HEK293 (cell line): Measurements from ENCODE around the gene SLC44A5.

ENCODE experiments used
- CTCF ChIA-PET: fragments of 350-600 bp; formaldehyde crosslinking; extraction: SDS; loops from one replicate; lab custom pipeline; 2021; ENCODE audit warnings: antibody characterized with exemption; lab: Yijun Ruan, JAX
- POLR2A ChIA-PET: fragments of 300-600 bp; formaldehyde crosslinking; extraction: SDS; loops from one replicate; lab custom pipeline; 2020; ENCODE audit warnings: antibody characterized with exemption, inconsistent platforms; lab: Yijun Ruan, JAX
- H3K27ac ChIP-seq: fragments of 200-500 bp; sonication (Bioruptor generic); 2 replicates; pipeline ENCODE4 v1.5.1; 2014; ENCODE audit warnings: low read depth, low read length, control low read depth, inconsistent platforms; ENCODE audit errors: extremely low read depth
- H3K36me3 ChIP-seq, 2 experiments: fragments of 200-500 bp in 1 of 2; sonication (Bioruptor generic) in 1 of 2; 1 replicate in 1 of 2; 2 replicates in 1 of 2; pipeline ENCODE4 v1.5.1; 2014 to 2017; ENCODE audit warnings: inconsistent platforms in 2 of 2, low read length in 2 of 2; ENCODE audit not compliant: control insufficient read depth in 2 of 2, insufficient read depth in 1 of 2
- H3K4me1 ChIP-seq: fragments of 200-500 bp; sonication (Bioruptor generic); 2 replicates; pipeline ENCODE4 v1.5.1; 2014; ENCODE audit warnings: mild to moderate bottlenecking, low read length, inconsistent platforms; ENCODE audit not compliant: control insufficient read depth, insufficient read depth
- H3K4me3 ChIP-seq: 2 replicates; pipeline ENCODE4 v1.5.1; 2011; ENCODE audit warnings: low read depth, mild to moderate bottlenecking, control low read depth, low read length, moderate library complexity
- H3K9me3 ChIP-seq: fragments of 200-500 bp; sonication (Bioruptor generic); 2 replicates; pipeline ENCODE4 v1.5.1; 2014; ENCODE audit warnings: low read depth, low read length, inconsistent platforms; ENCODE audit not compliant: control insufficient read depth, insufficient read depth
- BCL11B ChIP-seq: fragments of 450-650 bp; formaldehyde crosslinking; IDR thresholded peaks from 2 replicates; pipeline ENCODE4 v1.5.1; 2016; ENCODE audit warnings: low read depth, missing biosample characterization, missing genetic modification characterization
- EGR2 ChIP-seq: fragments of 450-650 bp; formaldehyde crosslinking; IDR thresholded peaks from 2 replicates; pipeline ENCODE4 v1.5.1; 2016; ENCODE audit warnings: low read depth, missing biosample characterization, missing genetic modification characterization
- GFI1B ChIP-seq: fragments of 450-650 bp; formaldehyde crosslinking; IDR thresholded peaks from 2 replicates; pipeline ENCODE4 v1.5.1; 2016; ENCODE audit warnings: missing biosample characterization, missing genetic modification characterization
- GLI4 ChIP-seq: fragments of 450-650 bp; formaldehyde crosslinking; IDR thresholded peaks from 2 replicates; pipeline ENCODE4 v1.5.1; 2016; ENCODE audit warnings: missing biosample characterization, missing genetic modification characterization
- KLF1 ChIP-seq: fragments of 450-650 bp; formaldehyde crosslinking; IDR thresholded peaks from 2 replicates; pipeline ENCODE4 v1.5.1; 2016; ENCODE audit warnings: missing biosample characterization, missing genetic modification characterization
- OVOL3 ChIP-seq: fragments of 450-650 bp; formaldehyde crosslinking; IDR thresholded peaks from 2 replicates; pipeline ENCODE4 v1.5.1; 2016; ENCODE audit warnings: missing biosample characterization, missing genetic modification characterization
- PRDM1 ChIP-seq: fragments of 450-650 bp; formaldehyde crosslinking; IDR thresholded peaks from 2 replicates; pipeline ENCODE4; 2016; ENCODE audit warnings: missing biosample characterization, missing genetic modification characterization
- ZNF112 ChIP-seq: fragments of 450-650 bp; formaldehyde crosslinking; IDR thresholded peaks from 2 replicates; pipeline ENCODE4 v1.5.0; 2017; ENCODE audit warnings: missing biosample characterization, missing genetic modification characterization
- ZNF175 ChIP-seq: fragments of 450-650 bp; formaldehyde crosslinking; IDR thresholded peaks from 2 replicates; pipeline ENCODE4 v1.5.1; 2016; ENCODE audit warnings: missing biosample characterization, missing genetic modification characterization
- ZNF184 ChIP-seq: fragments of 450-650 bp; IDR thresholded peaks from 2 replicates; pipeline ENCODE4 v1.5.1; 2018; ENCODE audit warnings: missing biosample characterization, mild to moderate bottlenecking, missing genetic modification characterization
- ZNF2 ChIP-seq: fragments of 450-650 bp; formaldehyde crosslinking; IDR thresholded peaks from 2 replicates; pipeline ENCODE4 v1.5.1; 2016; ENCODE audit warnings: missing biosample characterization, missing genetic modification characterization
- ZNF335 ChIP-seq: fragments of 450-650 bp; formaldehyde crosslinking; conservative IDR thresholded peaks from 2 replicates; pipeline ENCODE4 v1.5.1; 2016; ENCODE audit warnings: missing biosample characterization, missing genetic modification characterization
- ZNF366 ChIP-seq: fragments of 450-650 bp; formaldehyde crosslinking; conservative IDR thresholded peaks from 2 replicates; pipeline ENCODE4 v1.5.1; 2016; ENCODE audit warnings: missing biosample characterization, missing genetic modification characterization
- ZNF529 ChIP-seq: fragments of 450-650 bp; formaldehyde crosslinking; IDR thresholded peaks from 2 replicates; pipeline ENCODE4 v1.5.1; 2017; ENCODE audit warnings: missing genetic modification characterization, missing biosample characterization; ENCODE audit not compliant: insufficient replicate concordance
- ZNF585B ChIP-seq: fragments of 450-650 bp; formaldehyde crosslinking; IDR thresholded peaks from 2 replicates; pipeline ENCODE4 v1.5.1; 2016; ENCODE audit warnings: missing biosample characterization, missing genetic modification characterization
- ZNF626 ChIP-seq: fragments of 450-650 bp; sonication (Bioruptor Pico); formaldehyde crosslinking; IDR thresholded peaks from 2 replicates; pipeline ENCODE4 v1.5.1; 2018; ENCODE audit warnings: missing biosample characterization, missing genetic modification characterization, inconsistent platforms
- ZNF629 ChIP-seq: fragments of 450-650 bp; formaldehyde crosslinking; IDR thresholded peaks from 2 replicates; pipeline ENCODE4 v1.5.1; 2017; ENCODE audit warnings: missing biosample characterization, missing genetic modification characterization
- ZNF747 ChIP-seq: fragments of 450-650 bp; formaldehyde crosslinking; IDR thresholded peaks from 2 replicates; pipeline ENCODE4 v1.5.1; 2016; ENCODE audit warnings: missing biosample characterization, missing genetic modification characterization
- ZNF785 ChIP-seq: fragments of 450-650 bp; formaldehyde crosslinking; IDR thresholded peaks from 2 replicates; pipeline ENCODE4 v1.5.1; 2016; ENCODE audit warnings: missing biosample characterization, missing genetic modification characterization
- ZNF791 ChIP-seq: fragments of 450-650 bp; formaldehyde crosslinking; IDR thresholded peaks from 2 replicates; pipeline ENCODE4 v1.5.1; 2016; ENCODE audit warnings: missing biosample characterization, missing genetic modification characterization
- ZNF792 ChIP-seq: fragments of 450-650 bp; formaldehyde crosslinking; IDR thresholded peaks from 2 replicates; pipeline ENCODE4 v1.5.1; 2016; ENCODE audit warnings: missing biosample characterization, missing genetic modification characterization
- ZNF830 ChIP-seq: fragments of 450-650 bp; IDR thresholded peaks from 2 replicates; pipeline ENCODE4 v1.5.0; 2018; ENCODE audit warnings: missing biosample characterization, missing genetic modification characterization, low read depth, mild to moderate bottlenecking, moderate library complexity
- TF ChIP-seq, protein P1 (sequence below): fragments of 450-650 bp; formaldehyde crosslinking; IDR thresholded peaks from 2 replicates; pipeline ENCODE4 v1.5.1; 2016; ENCODE audit warnings: missing biosample characterization, missing genetic modification characterization
- TF ChIP-seq, protein P2 (sequence below): fragments of 450-650 bp; formaldehyde crosslinking; IDR thresholded peaks from 2 replicates; pipeline ENCODE4 v1.5.1; 2016; ENCODE audit warnings: missing biosample characterization, missing genetic modification characterization
- TF ChIP-seq, protein P3 (sequence below): fragments of 450-650 bp; formaldehyde crosslinking; IDR thresholded peaks from 2 replicates; pipeline ENCODE4 v1.5.1; 2017; ENCODE audit warnings: missing biosample characterization, missing genetic modification characterization

SLC44A5 gene

DNA sequence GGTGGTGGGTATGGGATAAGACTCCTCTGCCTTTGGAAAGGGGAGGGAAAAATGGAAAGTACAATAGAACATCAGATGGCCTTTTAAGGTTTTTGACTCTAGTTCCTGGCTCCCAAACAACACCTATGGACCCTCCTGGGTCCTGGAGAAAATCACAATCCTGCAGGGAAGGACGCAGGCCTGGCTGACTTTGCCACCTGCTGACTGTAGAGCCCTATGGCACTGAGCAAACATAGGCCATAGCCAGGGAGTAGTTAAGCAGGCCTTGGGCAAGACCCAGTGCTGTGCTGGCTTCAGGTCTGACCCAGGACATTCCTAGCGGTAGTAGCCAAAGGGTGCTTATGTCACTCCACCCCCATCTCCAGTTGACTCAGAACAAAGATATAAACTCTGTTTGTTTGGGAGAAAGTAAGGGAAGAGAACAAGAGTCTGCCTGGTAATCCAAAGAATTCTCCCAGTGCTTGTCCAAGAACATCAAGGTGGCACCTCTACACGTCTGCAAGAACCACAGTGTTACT lies 149.0 kb downstream of the SLC44A5 start:
- POLR2A ChIA-PET, result no interaction called here
- TF ChIP-seq EGR2 (tag by site-specific recombination) (no peak), ZNF785 (tag by site-specific recombination) (no peak), OVOL3 (tag by site-specific recombination) (no peak), KLF1 (tag by site-specific recombination) (no peak), GFI1B (tag by site-specific recombination) (no peak), ZNF529 (tag by site-specific recombination) (no peak), ZNF335 (tag by site-specific recombination) (no peak), ZNF629 (tag by site-specific recombination) (no peak), ZNF585B (tag by site-specific recombination) (no peak), ZNF791 (tag by site-specific recombination) (no peak), ZNF747 (tag by site-specific recombination) (no peak)
- TF ChIP-seq, protein P1, sequence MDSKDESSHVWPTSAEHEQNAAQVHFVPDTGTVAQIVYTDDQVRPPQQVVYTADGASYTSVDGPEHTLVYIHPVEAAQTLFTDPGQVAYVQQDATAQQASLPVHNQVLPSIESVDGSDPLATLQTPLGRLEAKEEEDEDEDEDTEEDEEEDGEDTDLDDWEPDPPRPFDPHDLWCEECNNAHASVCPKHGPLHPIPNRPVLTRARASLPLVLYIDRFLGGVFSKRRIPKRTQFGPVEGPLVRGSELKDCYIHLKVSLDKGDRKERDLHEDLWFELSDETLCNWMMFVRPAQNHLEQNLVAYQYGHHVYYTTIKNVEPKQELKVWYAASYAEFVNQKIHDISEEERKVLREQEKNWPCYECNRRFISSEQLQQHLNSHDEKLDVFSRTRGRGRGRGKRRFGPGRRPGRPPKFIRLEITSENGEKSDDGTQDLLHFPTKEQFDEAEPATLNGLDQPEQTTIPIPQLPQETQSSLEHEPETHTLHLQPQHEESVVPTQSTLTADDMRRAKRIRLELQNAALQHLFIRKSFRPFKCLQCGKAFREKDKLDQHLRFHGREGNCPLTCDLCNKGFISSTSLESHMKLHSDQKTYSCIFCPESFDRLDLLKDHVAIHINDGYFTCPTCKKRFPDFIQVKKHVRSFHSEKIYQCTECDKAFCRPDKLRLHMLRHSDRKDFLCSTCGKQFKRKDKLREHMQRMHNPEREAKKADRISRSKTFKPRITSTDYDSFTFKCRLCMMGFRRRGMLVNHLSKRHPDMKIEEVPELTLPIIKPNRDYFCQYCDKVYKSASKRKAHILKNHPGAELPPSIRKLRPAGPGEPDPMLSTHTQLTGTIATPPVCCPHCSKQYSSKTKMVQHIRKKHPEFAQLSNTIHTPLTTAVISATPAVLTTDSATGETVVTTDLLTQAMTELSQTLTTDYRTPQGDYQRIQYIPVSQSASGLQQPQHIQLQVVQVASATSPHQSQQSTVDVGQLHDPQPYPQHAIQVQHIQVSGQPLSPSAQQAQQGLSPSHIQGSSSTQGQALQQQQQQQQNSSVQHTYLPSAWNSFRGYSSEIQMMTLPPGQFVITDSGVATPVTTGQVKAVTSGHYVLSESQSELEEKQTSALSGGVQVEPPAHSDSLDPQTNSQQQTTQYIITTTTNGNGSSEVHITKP (tag by site-specific recombination), result no peak
- TF ChIP-seq, protein P2, sequence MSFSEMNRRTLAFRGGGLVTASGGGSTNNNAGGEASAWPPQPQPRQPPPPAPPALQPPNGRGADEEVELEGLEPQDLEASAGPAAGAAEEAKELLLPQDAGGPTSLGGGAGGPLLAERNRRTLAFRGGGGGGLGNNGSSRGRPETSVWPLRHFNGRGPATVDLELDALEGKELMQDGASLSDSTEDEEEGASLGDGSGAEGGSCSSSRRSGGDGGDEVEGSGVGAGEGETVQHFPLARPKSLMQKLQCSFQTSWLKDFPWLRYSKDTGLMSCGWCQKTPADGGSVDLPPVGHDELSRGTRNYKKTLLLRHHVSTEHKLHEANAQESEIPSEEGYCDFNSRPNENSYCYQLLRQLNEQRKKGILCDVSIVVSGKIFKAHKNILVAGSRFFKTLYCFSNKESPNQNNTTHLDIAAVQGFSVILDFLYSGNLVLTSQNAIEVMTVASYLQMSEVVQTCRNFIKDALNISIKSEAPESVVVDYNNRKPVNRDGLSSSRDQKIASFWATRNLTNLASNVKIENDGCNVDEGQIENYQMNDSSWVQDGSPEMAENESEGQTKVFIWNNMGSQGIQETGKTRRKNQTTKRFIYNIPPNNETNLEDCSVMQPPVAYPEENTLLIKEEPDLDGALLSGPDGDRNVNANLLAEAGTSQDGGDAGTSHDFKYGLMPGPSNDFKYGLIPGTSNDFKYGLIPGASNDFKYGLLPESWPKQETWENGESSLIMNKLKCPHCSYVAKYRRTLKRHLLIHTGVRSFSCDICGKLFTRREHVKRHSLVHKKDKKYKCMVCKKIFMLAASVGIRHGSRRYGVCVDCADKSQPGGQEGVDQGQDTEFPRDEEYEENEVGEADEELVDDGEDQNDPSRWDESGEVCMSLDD (tag by site-specific recombination), result no peak

DNA sequence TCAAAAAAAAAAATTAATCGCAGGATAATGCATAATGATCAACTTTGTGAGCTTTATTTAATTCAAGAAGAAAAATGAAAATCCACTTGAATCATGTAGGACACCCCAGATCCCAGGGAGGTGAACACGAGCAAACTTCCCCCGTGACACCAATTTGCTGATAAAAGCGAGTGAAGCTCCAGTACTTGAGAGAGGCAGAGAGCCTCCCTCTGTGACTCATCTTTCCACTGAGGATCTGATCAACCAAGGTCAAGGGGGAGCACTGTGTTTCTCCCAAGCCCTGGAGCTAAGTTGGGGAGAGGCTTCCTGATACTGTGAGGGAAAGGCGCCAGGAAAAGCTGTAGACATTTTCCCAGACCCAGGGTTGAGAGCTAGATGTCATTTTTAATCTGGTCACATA lies 160.9 kb downstream of the SLC44A5 start:
- ChIA-PET CTCF (no interaction called here), POLR2A (interaction anchor here (1.1 kb wide), 1 partner anchor 166 kb away, joined by 3 read pairs; no protein-coding TSS in a partner anchor)
- no peaks in the 10 kb centered on the region for H3K4me1 ChIP-seq

More for the DNA sequence above, 149.0 kb downstream of the SLC44A5 start:
- Histone ChIP-seq H3K4me1 (no peaks in the 10 kb centered on the region), H3K36me3 (no peaks in the 10 kb centered on the region), H3K4me3 (no peak overlapping the region), H3K9me3 (no peaks in the 10 kb centered on the region), H3K27ac (no peak overlapping the region)
- CTCF ChIA-PET, result no interaction called here

DNA sequence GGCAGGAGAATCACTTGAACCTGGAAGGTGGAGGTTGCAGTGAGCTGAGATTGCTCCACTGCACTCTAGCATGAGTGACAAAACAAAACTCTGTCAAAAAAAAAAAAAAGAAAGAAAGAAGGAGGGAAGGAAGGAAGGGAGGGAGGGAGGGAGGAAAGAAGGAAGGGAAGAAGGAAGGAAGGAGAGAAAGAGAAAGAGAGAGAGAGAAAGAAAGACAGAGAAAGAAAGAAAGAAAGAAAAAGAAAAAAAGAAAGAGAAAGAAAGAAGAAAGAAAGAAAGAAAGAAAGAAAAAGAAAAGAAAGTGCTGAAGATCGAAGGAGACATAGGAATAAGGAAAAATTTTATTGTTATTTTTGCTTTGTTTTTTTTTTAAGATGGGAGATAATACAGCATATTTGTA lies 166.7 kb downstream of the SLC44A5 start:
- no peak overlapping the region for H3K27ac ChIP-seq
- no peaks in the 10 kb centered on the region for H3K4me1 ChIP-seq
- H3K36me3 ChIP-seq, result no peaks in the 10 kb centered on the region
- ChIA-PET CTCF (no interaction called here), POLR2A (no interaction called here)
- no peak overlapping the region for H3K4me3 ChIP-seq
- no peak for TF ChIP-seq ZNF626 (tag by site-specific recombination)
- no peak for TF ChIP-seq ZNF175 (tag by site-specific recombination)
- TF ChIP-seq BCL11B (tag by site-specific recombination), result no peak
- no peak for TF ChIP-seq ZNF792 (tag by site-specific recombination)
- TF ChIP-seq, protein P3, sequence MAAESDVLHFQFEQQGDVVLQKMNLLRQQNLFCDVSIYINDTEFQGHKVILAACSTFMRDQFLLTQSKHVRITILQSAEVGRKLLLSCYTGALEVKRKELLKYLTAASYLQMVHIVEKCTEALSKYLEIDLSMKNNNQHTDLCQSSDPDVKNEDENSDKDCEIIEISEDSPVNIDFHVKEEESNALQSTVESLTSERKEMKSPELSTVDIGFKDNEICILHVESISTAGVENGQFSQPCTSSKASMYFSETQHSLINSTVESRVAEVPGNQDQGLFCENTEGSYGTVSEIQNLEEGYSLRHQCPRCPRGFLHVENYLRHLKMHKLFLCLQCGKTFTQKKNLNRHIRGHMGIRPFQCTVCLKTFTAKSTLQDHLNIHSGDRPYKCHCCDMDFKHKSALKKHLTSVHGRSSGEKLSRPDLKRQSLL (tag by site-specific recombination), result no peak
- TF ChIP-seq ZNF366 (tag by site-specific recombination), result peak; percentile 44; the same call in 1 of the 2 replicates
- no peak for TF ChIP-seq GLI4 (tag by site-specific recombination)
- no peak for TF ChIP-seq KLF1 (tag by site-specific recombination)
- TF ChIP-seq PRDM1 (tag by site-specific recombination), result 0 out of 2 replicates have a peak, but pooled peaks have one; percentile 27
- H3K9me3 ChIP-seq, result no peaks in the 10 kb centered on the region

More for the DNA sequence above, 160.9 kb downstream of the SLC44A5 start:
- no peak overlapping the region for H3K4me3 ChIP-seq
- TF ChIP-seq ZNF112 (no peak), ZNF184 (no peak), ZNF2 (no peak), ZNF830 (tag by site-specific recombination) (no peak)
- H3K36me3 ChIP-seq, result no peaks in the 10 kb centered on the region
- no peaks in the 10 kb centered on the region; the same call in 1 of the 2 replicates for H3K9me3 ChIP-seq
- H3K27ac ChIP-seq, result no peak overlapping the region
